Measurements from ENCODE around the gene RAB44.

DNA sequence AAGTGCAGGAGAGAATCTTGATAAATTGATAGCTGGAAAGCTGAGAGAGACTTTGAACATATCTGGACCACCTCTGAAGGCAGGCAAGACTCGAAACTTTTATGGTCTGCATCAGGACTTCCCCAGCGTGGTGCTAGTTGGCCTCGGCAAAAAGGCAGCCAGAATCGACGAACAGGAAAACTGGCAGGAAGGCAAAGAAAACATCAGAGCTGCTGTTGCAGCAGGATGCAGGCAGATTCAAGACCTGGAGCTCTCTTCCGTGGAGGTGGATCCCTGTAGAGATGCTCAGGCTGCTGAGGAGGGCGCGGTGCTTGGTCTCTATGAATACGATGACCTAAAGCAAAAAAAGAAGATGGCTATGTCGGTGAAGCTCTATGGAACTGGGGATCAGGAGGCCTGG lies 23.7 kb upstream of the RAB44 start:
- TF ChIP-seq, protein P1, sequence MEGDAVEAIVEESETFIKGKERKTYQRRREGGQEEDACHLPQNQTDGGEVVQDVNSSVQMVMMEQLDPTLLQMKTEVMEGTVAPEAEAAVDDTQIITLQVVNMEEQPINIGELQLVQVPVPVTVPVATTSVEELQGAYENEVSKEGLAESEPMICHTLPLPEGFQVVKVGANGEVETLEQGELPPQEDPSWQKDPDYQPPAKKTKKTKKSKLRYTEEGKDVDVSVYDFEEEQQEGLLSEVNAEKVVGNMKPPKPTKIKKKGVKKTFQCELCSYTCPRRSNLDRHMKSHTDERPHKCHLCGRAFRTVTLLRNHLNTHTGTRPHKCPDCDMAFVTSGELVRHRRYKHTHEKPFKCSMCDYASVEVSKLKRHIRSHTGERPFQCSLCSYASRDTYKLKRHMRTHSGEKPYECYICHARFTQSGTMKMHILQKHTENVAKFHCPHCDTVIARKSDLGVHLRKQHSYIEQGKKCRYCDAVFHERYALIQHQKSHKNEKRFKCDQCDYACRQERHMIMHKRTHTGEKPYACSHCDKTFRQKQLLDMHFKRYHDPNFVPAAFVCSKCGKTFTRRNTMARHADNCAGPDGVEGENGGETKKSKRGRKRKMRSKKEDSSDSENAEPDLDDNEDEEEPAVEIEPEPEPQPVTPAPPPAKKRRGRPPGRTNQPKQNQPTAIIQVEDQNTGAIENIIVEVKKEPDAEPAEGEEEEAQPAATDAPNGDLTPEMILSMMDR (IDR thresholded peaks at IDR 0.05; ENCODE audit: low read depth, low read length, poor library complexity, severe bottlenecking): no peak
- no peak for TF ChIP-seq EZH2phosphoT487 (IDR thresholded peaks at IDR 0.05; ENCODE audit: borderline replicate concordance, low read length)
